ENCODE data around the gene GALNT18.

Gene GALNT18

GRCh38 chr11:11525283-11525682 lies 96.5 kb downstream of the GALNT18 start:
- Mint-ChIP-seq H3K36me3 (ENCODE audit: low read depth) (no peaks in the 10 kb centered on the region), H3K4me3 (no peak overlapping the region), H3K27ac (no peak overlapping the region), H3K9me3 (no peaks in the 10 kb centered on the region), H3K4me1 (ENCODE audit: low read depth) (peaks cover 6% of the 10 kb centered on the region), H3K27me3 (no peaks in the 10 kb centered on the region)
- DNase-seq: no peak

DNA sequence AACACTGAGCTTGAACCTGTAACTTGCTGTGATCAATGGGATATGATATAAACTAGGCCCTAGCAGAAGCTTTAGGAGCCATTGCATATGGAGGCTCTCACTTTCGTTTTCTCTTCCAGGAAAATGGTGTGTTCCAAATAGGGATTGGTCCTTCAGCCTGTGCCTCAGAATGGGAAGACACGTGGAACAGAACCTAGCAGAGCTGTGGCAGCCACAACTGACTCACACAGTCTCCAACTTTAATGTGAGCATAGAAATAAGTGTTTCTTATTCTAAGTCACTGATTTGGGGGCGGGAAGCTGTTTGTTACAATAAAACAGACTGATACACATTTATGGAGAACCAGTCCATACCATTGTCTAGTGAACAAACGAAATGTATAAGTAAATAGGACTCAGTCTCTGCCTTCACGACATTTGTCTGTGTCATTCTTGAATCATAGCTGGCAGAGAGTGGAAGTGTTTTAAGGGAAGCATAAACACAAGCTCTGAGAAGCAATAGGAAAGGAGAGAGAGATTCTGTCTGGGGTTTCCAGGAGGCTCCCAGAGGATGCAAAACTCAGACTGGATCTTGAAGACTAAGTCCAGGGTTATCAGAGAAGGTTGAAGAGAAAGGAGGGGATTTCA lies 97.3 kb downstream of the GALNT18 start:
- no peaks in the 10 kb centered on the region for H3K9me3 Mint-ChIP-seq
- H3K36me3 Mint-ChIP-seq (ENCODE audit: low read depth): no peaks in the 10 kb centered on the region
- H3K4me3 Mint-ChIP-seq: no peak overlapping the region
- no peaks in the 10 kb centered on the region for H3K27me3 Mint-ChIP-seq
- H3K4me1 Mint-ChIP-seq (ENCODE audit: low read depth): peaks cover 6% of the 10 kb centered on the region
- H3K27ac Mint-ChIP-seq: no peak overlapping the region
- no peak for DNase-seq

- H3K4me1 Mint-ChIP-seq (ENCODE audit: low read depth): peaks cover 6% of the 10 kb centered on the region
- H3K36me3 Mint-ChIP-seq (ENCODE audit: low read depth): no peaks in the 10 kb centered on the region
- no peak for DNase-seq
- no peak overlapping the region for H3K4me3 Mint-ChIP-seq
- H3K9me3 Mint-ChIP-seq: no peaks in the 10 kb centered on the region
- H3K27me3 Mint-ChIP-seq: no peaks in the 10 kb centered on the region
- no peak overlapping the region for H3K27ac Mint-ChIP-seq
Measured at GRCh38 chr11:11522591-11522990, 99.2 kb downstream of the GALNT18 start.

DNA sequence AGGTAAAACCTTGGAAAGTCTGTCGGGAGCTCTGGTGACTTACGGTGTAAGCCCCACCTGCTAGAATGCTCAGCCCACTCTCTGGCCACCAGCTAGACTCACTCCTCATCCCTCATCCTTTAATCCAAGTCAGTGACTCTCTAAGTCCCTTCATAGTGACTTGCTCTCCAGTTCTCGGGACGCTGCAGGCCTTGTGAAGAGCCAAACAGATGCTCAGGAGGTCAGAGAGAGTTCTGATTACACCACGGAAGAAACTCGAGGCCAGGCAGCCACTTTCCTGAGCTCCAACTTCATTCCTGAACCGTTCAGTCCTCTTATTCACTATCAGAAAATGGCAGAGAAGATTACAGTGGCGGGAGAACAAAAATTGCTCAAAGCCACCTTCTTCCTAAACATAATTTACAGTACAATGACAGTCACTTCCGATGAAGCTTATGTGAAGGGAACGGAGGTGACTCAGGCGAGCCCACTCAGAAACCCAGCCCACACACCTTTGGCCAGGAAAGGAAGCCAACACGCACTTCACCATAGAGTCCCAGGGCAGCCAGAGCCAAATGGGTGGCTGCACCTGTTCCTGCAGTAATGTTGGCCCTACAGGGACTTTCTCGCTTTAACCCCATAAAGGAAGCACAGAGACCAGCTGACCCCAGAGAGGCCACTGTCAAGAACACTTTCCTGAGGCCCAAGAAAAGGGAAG lies 100.4 kb downstream of the GALNT18 start:
- no peak overlapping the region for H3K27ac Mint-ChIP-seq
- no peak overlapping the region for H3K4me3 Mint-ChIP-seq
- H3K36me3 Mint-ChIP-seq (ENCODE audit: low read depth): no peaks in the 10 kb centered on the region
- no peak for DNase-seq
- H3K4me1 Mint-ChIP-seq (ENCODE audit: low read depth): peaks cover 6% of the 10 kb centered on the region
- H3K9me3 Mint-ChIP-seq: no peaks in the 10 kb centered on the region
- no peaks in the 10 kb centered on the region for H3K27me3 Mint-ChIP-seq

DNA sequence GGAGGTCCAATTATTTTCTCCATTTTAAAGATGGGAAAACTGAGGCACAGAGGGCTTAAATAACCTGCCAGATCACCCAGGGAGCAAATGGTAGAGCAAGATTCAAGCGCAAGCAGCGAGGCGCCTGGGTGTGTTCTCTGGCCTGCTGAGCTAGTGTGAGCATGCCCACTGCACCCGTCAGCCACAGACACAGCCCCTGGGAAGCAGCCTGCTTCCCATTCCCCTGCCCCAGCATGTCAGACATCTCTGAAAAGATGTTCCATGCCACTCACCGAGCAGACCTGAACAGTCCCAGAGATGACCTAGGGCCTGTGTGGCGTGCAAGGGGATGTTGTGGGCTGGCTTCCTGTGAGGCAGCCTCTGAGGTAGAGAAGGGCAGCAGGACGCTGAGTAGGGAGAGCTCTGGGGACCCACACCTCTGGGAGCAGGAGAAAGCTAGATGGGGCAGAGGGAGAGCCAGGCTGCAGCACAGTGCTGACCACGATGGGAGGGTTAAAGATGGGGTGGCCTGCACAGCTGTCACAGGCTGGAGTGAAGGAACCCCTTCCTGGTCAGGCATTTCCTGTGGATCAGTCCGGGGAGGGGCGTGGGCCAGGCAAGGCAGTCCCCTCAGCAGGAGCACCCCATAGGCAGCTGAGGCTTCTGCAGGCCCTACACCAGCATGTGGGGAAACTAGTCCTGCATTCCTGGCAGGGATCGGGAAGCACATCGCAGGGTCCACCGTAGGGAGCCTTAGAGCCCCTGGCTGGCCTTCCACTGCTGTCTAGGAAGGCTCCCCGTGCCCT lies 101.4 kb downstream of the GALNT18 start:
- Mint-ChIP-seq H3K4me1 (ENCODE audit: low read depth) (peaks cover 6% of the 10 kb centered on the region), H3K27me3 (no peaks in the 10 kb centered on the region), H3K27ac (no peak overlapping the region), H3K9me3 (no peaks in the 10 kb centered on the region), H3K4me3 (no peak overlapping the region), H3K36me3 (ENCODE audit: low read depth) (no peaks in the 10 kb centered on the region)
- DNase-seq: no peak

GRCh38 chr11:11519184-11519583 lies 102.6 kb downstream of the GALNT18 start:
- H3K4me3 Mint-ChIP-seq: no peak overlapping the region
- no peaks in the 10 kb centered on the region for H3K36me3 Mint-ChIP-seq (ENCODE audit: low read depth)
- no peak for DNase-seq
- H3K27ac Mint-ChIP-seq: no peak overlapping the region
- no peaks in the 10 kb centered on the region for H3K27me3 Mint-ChIP-seq
- H3K4me1 Mint-ChIP-seq (ENCODE audit: low read depth): peaks cover 6% of the 10 kb centered on the region
- H3K9me3 Mint-ChIP-seq: no peaks in the 10 kb centered on the region

- Mint-ChIP-seq H3K27ac (no peak overlapping the region), H3K4me3 (no peak overlapping the region), H3K27me3 (no peaks in the 10 kb centered on the region), H3K36me3 (ENCODE audit: low read depth) (no peaks in the 10 kb centered on the region), H3K4me1 (ENCODE audit: low read depth) (no peaks in the 10 kb centered on the region), H3K9me3 (no peaks in the 10 kb centered on the region)
- DNase-seq: no peak
Measured at GRCh38 chr11:11514246-11514645, 107.6 kb downstream of the GALNT18 start.

DNA sequence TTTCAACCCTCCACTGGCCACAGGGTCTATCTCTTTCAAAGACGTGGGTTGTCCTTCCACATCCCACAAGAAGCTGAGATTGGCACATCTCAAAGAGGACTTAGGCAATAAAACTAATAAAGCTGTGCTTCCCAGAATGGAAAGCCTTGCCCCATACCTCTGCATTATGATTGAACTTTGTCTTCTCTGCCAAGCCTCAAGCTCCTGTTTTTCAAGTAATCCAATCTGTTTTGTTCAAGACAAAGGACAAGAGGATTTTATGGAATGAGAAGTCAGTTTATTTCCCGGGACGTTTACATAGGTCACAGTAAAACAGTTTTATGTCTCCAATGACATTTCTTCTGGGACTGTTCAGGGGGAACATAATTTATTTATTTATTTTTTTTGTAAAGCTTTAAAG lies 108.4 kb downstream of the GALNT18 start:
- H3K4me3 Mint-ChIP-seq: no peak overlapping the region
- H3K9me3 Mint-ChIP-seq: no peaks in the 10 kb centered on the region
- no peak for DNase-seq
- no peaks in the 10 kb centered on the region for H3K4me1 Mint-ChIP-seq (ENCODE audit: low read depth)
- no peaks in the 10 kb centered on the region for H3K36me3 Mint-ChIP-seq (ENCODE audit: low read depth)
- H3K27me3 Mint-ChIP-seq: no peaks in the 10 kb centered on the region
- no peak overlapping the region for H3K27ac Mint-ChIP-seq

DNA sequence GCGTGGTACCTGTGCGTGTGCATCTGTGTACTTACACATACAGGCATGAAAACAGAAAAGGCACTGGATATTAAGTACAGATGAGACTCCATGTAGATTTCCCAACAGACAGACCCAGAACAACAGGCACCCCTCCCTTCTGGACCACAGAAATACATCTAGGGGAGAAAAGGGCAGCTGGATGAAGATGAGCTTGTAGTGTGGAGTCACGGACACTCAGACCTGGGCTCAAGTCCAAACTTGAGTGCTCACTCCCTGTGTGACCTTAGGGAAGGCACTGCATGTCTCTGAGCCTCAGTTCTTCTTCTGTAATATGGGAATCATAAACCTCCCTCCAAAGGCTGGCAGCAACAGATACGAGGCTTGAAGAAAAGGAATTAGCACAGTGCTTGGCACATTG lies 108.9 kb downstream of the GALNT18 start:
- Mint-ChIP-seq H3K27me3 (no peaks in the 10 kb centered on the region), H3K4me3 (no peak overlapping the region), H3K27ac (no peak overlapping the region), H3K4me1 (ENCODE audit: low read depth) (no peaks in the 10 kb centered on the region), H3K9me3 (no peaks in the 10 kb centered on the region), H3K36me3 (ENCODE audit: low read depth) (no peaks in the 10 kb centered on the region)
- DNase-seq: no peak

DNA sequence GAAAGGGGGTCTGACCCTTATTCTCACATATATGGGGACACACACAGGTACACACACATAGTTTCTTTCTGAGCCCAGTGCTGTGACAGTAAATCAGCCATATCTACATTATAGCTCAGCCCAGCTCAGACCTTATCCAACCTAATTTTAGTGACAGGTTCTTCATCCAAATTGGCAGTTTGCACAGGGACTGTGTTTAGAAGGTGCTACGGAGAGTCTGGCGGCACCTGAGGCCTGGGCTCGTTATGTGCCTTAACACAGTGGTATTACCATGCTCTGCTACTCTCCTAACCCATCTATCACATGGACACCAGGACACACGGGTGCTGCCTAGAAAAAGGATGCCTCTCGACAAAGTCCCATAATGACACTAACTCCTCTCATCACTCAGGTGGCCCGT lies 109.3 kb downstream of the GALNT18 start:
- Mint-ChIP-seq H3K4me3 (no peak overlapping the region), H3K36me3 (ENCODE audit: low read depth) (no peaks in the 10 kb centered on the region), H3K27me3 (peaks cover 2% of the 10 kb centered on the region)

GRCh38 chr11:11512090-11512489 lies 109.7 kb downstream of the GALNT18 start:
- H3K9me3 Mint-ChIP-seq: no peaks in the 10 kb centered on the region
- no peak for DNase-seq
- no peak overlapping the region for H3K27ac Mint-ChIP-seq
- no peak overlapping the region for H3K4me3 Mint-ChIP-seq
- peaks cover 3% of the 10 kb centered on the region for H3K27me3 Mint-ChIP-seq
- no peaks in the 10 kb centered on the region for H3K36me3 Mint-ChIP-seq (ENCODE audit: low read depth)
- H3K4me1 Mint-ChIP-seq (ENCODE audit: low read depth): no peaks in the 10 kb centered on the region

More for the DNA sequence above, 109.3 kb downstream of the GALNT18 start:
- no peaks in the 10 kb centered on the region for H3K4me1 Mint-ChIP-seq (ENCODE audit: low read depth)
- no peaks in the 10 kb centered on the region for H3K9me3 Mint-ChIP-seq
- no peak for DNase-seq
- no peak overlapping the region for H3K27ac Mint-ChIP-seq

DNA sequence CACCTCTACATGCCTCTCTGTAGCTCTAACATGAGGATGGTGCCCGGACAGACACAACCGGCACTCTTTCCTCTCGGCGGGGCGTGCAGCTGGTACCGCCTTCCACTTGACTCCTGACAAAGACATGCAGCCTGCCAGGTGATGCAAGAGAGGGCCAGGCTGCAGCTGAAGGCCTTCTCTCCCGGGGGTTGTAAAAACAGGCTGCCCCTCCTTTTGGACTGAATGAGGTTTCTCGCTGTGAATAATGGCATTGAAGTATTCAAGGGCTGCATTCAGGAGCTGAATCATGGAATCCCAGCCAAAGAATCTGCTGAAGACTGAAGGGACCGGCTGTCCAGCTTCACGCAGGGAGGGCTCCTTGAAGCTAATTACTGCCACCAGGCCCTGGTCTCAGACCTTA lies 110.9 kb downstream of the GALNT18 start:
- Mint-ChIP-seq H3K4me1 (ENCODE audit: low read depth) (no peaks in the 10 kb centered on the region), H3K4me3 (no peak overlapping the region), H3K27me3 (peaks cover 3% of the 10 kb centered on the region), H3K36me3 (ENCODE audit: low read depth) (no peaks in the 10 kb centered on the region), H3K27ac (no peak overlapping the region), H3K9me3 (no peaks in the 10 kb centered on the region)
- DNase-seq: no peak

DNA sequence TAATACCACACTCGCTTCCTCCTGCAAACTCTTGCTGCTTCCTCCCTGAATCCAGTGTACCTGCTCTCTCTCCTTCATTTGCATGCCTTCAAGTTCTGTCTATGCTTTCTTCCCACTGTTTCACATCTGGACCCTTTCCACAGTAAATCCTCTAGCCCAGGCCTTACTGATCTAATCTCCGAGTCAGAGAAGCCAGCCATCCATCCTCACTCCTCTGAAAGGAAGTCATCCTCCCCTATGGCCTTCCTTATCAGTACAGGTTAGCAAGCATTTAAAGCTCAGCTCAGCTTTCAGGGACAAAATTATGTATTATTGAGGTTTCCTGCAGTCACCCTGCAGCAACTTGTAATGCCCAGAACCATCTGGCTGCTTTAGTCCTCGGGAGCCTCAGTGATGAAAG lies 116.1 kb downstream of the GALNT18 start:
- Mint-ChIP-seq H3K27ac (no peak overlapping the region), H3K4me1 (ENCODE audit: low read depth) (no peaks in the 10 kb centered on the region), H3K4me3 (no peak overlapping the region), H3K27me3 (peaks cover 10% of the 10 kb centered on the region), H3K36me3 (ENCODE audit: low read depth) (no peaks in the 10 kb centered on the region), H3K9me3 (no peaks in the 10 kb centered on the region)
- DNase-seq: no peak

DNA sequence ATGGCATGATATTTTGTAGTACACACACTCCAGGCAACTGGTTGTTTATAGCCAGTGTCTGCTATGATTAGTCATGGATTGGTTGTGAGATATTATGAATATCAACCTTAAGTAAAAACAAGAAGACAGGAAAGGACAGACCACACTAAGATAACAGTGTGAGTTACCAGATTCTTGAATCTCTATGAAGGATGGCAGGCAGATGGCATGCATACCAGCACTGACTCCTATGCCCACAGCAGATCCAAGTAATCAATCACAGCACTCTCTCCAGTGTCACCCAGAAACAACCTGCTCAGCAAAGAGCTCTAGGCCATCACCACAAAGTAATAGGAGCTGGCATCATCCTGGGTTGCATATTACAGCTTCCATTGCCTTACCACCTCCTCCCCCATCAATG lies 116.6 kb downstream of the GALNT18 start:
- Mint-ChIP-seq H3K27me3 (peaks cover 10% of the 10 kb centered on the region), H3K9me3 (no peaks in the 10 kb centered on the region), H3K4me3 (no peak overlapping the region), H3K36me3 (ENCODE audit: low read depth) (no peaks in the 10 kb centered on the region), H3K4me1 (ENCODE audit: low read depth) (no peaks in the 10 kb centered on the region), H3K27ac (no peak overlapping the region)
- no peak for DNase-seq

- DNase-seq: no peak
- Mint-ChIP-seq H3K4me1 (ENCODE audit: low read depth) (no peaks in the 10 kb centered on the region), H3K36me3 (ENCODE audit: low read depth) (no peaks in the 10 kb centered on the region), H3K27ac (no peak overlapping the region), H3K27me3 (peaks cover 10% of the 10 kb centered on the region), H3K9me3 (no peaks in the 10 kb centered on the region), H3K4me3 (no peak overlapping the region)
Measured at GRCh38 chr11:11504071-11504470, 117.7 kb downstream of the GALNT18 start.
